SK-N-SH (cell line): ENCODE measurements around the gene C14orf132.

Experiments used
- GATA2 ChIP-seq: sonication (generic); formaldehyde crosslinking; IDR thresholded peaks from 2 replicates; pipeline ENCODE4 v1.5.0; 2020; ENCODE audit warnings: mild to moderate bottlenecking, missing genetic modification reagents
- MXI1 ChIP-seq: IDR thresholded peaks from 2 replicates; pipeline ENCODE4 v1.6.1; 2012; ENCODE audit warnings: mild to moderate bottlenecking, low read depth, low read length, improper control_type of control experiment
- RAD21 ChIP-seq: IDR thresholded peaks from 2 replicates; pipeline ENCODE4 v1.6.1; 2012; ENCODE audit warnings: mild to moderate bottlenecking, low read length
- SIN3A ChIP-seq: IDR thresholded peaks from 2 replicates; pipeline ENCODE4 v1.6.1; 2012; ENCODE audit warnings: low read depth, mild to moderate bottlenecking, low read length, moderate library complexity, borderline replicate concordance
- TCF12 ChIP-seq: IDR thresholded peaks from 2 replicates; pipeline ENCODE4 v1.4.0; 2012
- TF ChIP-seq, protein P1 (sequence below): fragments of 200-600 bp; sonication (generic); IDR thresholded peaks from 2 replicates; pipeline ENCODE4 v1.6.1; 2017; ENCODE audit warnings: antibody characterized with exemption, mild to moderate bottlenecking, moderate library complexity
- TF ChIP-seq, protein P2 (sequence below): IDR thresholded peaks from 2 replicates; pipeline ENCODE4 v1.6.1; 2012; ENCODE audit warnings: mild to moderate bottlenecking, low read depth, low read length, moderate library complexity
- TF ChIP-seq, protein P3 (sequence below): fragments of 150-350 bp; IDR thresholded peaks from 2 replicates; pipeline ENCODE4 v1.6.1; 2017; ENCODE audit warnings: antibody characterized with exemption, low read length, low read depth, borderline replicate concordance
- TF ChIP-seq, protein P4 (sequence below): IDR thresholded peaks from 2 replicates; pipeline ENCODE4; 2012
- TF ChIP-seq, protein P5 (sequence below): IDR thresholded peaks from 2 replicates; pipeline ENCODE4 v1.4.0; 2012; ENCODE audit warnings: low read depth

DNA sequence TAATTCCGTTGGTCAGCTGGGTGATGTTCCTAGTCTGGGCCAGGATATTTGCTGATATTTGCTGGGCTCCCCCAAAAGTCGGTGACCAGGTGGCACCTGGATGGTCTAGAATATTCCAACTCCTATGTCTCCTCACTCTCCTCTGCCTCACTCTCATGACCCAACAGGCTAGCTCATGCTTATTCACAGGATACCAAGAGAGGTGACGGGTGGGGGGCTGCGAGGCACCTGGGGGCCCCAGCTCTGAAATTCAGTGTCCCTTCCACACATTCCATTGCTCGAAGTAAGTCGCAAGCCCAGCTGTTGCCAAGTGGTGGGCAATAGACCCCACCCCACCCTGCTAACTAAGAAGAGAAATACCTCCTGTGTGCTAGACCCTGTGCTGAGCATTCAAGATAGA is 67.7 kb downstream of the C14orf132 start:
- TF ChIP-seq, protein P1, sequence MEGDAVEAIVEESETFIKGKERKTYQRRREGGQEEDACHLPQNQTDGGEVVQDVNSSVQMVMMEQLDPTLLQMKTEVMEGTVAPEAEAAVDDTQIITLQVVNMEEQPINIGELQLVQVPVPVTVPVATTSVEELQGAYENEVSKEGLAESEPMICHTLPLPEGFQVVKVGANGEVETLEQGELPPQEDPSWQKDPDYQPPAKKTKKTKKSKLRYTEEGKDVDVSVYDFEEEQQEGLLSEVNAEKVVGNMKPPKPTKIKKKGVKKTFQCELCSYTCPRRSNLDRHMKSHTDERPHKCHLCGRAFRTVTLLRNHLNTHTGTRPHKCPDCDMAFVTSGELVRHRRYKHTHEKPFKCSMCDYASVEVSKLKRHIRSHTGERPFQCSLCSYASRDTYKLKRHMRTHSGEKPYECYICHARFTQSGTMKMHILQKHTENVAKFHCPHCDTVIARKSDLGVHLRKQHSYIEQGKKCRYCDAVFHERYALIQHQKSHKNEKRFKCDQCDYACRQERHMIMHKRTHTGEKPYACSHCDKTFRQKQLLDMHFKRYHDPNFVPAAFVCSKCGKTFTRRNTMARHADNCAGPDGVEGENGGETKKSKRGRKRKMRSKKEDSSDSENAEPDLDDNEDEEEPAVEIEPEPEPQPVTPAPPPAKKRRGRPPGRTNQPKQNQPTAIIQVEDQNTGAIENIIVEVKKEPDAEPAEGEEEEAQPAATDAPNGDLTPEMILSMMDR: no peak
- TF ChIP-seq MXI1: no peak
- TF ChIP-seq, protein P2, sequence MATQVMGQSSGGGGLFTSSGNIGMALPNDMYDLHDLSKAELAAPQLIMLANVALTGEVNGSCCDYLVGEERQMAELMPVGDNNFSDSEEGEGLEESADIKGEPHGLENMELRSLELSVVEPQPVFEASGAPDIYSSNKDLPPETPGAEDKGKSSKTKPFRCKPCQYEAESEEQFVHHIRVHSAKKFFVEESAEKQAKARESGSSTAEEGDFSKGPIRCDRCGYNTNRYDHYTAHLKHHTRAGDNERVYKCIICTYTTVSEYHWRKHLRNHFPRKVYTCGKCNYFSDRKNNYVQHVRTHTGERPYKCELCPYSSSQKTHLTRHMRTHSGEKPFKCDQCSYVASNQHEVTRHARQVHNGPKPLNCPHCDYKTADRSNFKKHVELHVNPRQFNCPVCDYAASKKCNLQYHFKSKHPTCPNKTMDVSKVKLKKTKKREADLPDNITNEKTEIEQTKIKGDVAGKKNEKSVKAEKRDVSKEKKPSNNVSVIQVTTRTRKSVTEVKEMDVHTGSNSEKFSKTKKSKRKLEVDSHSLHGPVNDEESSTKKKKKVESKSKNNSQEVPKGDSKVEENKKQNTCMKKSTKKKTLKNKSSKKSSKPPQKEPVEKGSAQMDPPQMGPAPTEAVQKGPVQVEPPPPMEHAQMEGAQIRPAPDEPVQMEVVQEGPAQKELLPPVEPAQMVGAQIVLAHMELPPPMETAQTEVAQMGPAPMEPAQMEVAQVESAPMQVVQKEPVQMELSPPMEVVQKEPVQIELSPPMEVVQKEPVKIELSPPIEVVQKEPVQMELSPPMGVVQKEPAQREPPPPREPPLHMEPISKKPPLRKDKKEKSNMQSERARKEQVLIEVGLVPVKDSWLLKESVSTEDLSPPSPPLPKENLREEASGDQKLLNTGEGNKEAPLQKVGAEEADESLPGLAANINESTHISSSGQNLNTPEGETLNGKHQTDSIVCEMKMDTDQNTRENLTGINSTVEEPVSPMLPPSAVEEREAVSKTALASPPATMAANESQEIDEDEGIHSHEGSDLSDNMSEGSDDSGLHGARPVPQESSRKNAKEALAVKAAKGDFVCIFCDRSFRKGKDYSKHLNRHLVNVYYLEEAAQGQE: no peak
- no peak for TF ChIP-seq TCF12
- TF ChIP-seq, protein P3, sequence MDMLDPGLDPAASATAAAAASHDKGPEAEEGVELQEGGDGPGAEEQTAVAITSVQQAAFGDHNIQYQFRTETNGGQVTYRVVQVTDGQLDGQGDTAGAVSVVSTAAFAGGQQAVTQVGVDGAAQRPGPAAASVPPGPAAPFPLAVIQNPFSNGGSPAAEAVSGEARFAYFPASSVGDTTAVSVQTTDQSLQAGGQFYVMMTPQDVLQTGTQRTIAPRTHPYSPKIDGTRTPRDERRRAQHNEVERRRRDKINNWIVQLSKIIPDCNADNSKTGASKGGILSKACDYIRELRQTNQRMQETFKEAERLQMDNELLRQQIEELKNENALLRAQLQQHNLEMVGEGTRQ: no peak
- TF ChIP-seq, protein P4, sequence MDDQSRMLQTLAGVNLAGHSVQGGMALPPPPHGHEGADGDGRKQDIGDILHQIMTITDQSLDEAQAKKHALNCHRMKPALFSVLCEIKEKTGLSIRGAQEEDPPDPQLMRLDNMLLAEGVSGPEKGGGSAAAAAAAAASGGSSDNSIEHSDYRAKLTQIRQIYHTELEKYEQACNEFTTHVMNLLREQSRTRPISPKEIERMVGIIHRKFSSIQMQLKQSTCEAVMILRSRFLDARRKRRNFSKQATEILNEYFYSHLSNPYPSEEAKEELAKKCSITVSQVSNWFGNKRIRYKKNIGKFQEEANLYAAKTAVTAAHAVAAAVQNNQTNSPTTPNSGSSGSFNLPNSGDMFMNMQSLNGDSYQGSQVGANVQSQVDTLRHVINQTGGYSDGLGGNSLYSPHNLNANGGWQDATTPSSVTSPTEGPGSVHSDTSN: no peak
- no peak for TF ChIP-seq GATA2 (CRISPR knock-in tag)
- no peak for TF ChIP-seq RAD21
- TF ChIP-seq, protein P5, sequence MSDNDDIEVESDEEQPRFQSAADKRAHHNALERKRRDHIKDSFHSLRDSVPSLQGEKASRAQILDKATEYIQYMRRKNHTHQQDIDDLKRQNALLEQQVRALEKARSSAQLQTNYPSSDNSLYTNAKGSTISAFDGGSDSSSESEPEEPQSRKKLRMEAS: no peak
- TF ChIP-seq SIN3A: no peak
